Left kidney (tissue), 8 donors: ENCODE results near the gene FBRSL1. TPM values are rescaled to one million over a fixed set of nuclear protein-coding genes. Genes with fewer than 3 reads are reported as not detected.
"Not testable (repeated sequence)": the region's sequence is repeated elsewhere in the genome, so short reads cannot be mapped to it uniquely, and the experiment has no call there.

Experiments used
- DNase-seq: peaks from one replicate; pipeline ENCODE4 v3.0.0-alpha.2; 2013
- long read RNA-seq, 8 donors: transcript quantifications; one replicate each; lab custom pipeline, GENCODE V29; 2026
- polyA plus RNA-seq: library from polyadenylated mRNA; unstranded; fragments of 120-200 nt; gene quantifications from one replicate; pipeline ENCODE4 v1.2.1, GENCODE V29; 2013; ENCODE audit not compliant: insufficient read length

Gene FBRSL1
- 57.7 TPM for polyA plus RNA-seq
- long read RNA-seq, donor 1, partial matches to known transcripts: 31 of 48 reads
- long read RNA-seq, donor 1, other reads (novel, unspliced or antisense): 17 of 48 reads
- long read RNA-seq, donor 2, partial matches to known transcripts: 31 of 33 reads
- long read RNA-seq, donor 2, other reads (novel, unspliced or antisense): 0 of 33 reads
- long read RNA-seq, donor 3, partial matches to known transcripts: 0 of 12 reads
- long read RNA-seq, donor 3, other reads (novel, unspliced or antisense): 11 of 12 reads
- long read RNA-seq, donor 4: 0 reads
- long read RNA-seq, donor 5, partial matches to known transcripts: 0 of 8 reads
- long read RNA-seq, donor 5, other reads (novel, unspliced or antisense): 7 of 8 reads
- long read RNA-seq, donor 6, partial matches to known transcripts: 22 of 23 reads
- long read RNA-seq, donor 6, other reads (novel, unspliced or antisense): 0 of 23 reads
- long read RNA-seq, donor 7, partial matches to known transcripts: 42 of 54 reads
- long read RNA-seq, donor 7, other reads (novel, unspliced or antisense): 12 of 54 reads
- long read RNA-seq, donor 8: 0 reads

DNA sequence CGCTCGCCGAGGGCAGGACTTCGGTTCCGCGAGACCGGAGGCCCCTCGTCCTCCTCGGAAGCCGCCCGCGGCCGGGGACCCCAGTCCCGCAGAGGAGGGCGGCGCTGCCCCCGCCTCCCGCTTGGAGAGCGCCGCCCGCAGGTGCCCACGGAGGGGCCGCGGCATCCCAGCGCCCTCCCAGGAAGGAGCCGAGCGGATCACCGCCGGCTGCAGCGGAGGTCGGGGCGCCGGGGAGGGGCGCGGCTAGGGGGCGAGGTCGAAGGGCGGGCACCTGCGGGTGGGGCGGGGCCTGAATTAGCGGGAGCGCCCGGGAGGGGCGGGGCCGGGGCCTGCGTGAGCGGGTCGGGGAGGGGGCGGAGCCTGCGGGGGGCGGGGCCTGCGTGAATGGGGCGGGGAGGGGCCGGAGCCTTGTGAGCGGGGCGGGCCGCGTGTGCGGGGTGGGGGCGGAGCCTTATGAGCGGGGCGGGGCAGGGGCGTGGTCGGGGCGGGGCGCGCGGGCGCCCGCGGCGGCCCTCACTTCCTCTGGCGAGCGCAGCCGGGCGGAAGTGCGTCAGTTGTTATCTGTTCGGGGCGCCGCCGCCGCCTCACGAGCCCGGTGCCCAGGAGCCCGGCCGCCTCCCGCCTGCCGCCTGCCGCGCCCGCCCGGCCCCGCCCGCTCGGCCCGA is at the start of gene FBRSL1:
FBRSL1 (plus strand) TSS at position 550 of the 665 bp plus-strand sequence.
- DNase-seq: peak; percentile 72

GRCh38 chr12:132440420-132440819 is 49.5 kb upstream of the FBRSL1 start:
- DNase-seq: not testable (repeated sequence)

- no peak for DNase-seq
Measured at GRCh38 chr12:132441871-132442863, 47.8 kb upstream of the FBRSL1 start.

DNA sequence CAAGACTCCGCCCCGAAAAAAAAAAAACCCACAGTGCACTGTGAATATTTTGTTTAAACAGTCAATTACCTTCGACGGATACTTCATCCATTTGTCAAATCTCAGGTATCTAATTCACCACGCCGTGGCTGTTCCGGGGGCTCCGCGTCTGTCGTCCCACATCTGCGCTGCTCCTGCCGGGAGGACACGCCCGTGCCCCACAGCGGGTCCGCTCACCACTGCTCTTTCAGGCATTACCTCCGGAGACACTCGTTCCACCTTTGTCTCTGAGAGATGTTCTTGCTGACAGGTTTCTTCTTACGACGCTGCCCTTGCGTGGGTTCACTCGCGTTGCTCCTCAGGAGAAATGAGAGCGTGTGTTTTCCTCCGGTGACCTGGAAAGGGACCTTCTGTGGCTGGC is 46.9 kb upstream of the FBRSL1 start:
- no peak for DNase-seq

DNA sequence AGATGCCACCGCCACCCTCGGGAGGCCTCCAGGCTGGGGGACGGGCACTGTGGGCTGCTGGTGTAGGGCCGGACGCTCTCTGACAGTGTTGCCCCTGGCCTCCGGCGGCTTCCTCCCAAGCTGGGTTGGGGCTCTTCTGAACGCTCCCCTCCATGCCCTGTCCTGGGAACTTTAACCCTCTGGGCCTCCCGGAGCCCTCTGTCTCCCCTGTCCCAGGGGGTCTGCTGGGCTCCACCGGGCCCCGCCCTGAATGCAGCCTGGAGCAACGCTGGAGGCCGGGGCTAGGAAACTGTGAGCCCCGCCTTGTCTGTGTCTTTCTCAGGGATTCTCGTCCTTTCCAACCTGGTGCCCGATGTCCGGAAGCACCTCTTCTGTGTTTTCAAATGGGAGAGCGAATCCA is 45.7 kb upstream of the FBRSL1 start:
- no peak for DNase-seq

- DNase-seq: no peak
Measured at GRCh38 chr12:132444957-132445883, 44.7 kb upstream of the FBRSL1 start.

DNA sequence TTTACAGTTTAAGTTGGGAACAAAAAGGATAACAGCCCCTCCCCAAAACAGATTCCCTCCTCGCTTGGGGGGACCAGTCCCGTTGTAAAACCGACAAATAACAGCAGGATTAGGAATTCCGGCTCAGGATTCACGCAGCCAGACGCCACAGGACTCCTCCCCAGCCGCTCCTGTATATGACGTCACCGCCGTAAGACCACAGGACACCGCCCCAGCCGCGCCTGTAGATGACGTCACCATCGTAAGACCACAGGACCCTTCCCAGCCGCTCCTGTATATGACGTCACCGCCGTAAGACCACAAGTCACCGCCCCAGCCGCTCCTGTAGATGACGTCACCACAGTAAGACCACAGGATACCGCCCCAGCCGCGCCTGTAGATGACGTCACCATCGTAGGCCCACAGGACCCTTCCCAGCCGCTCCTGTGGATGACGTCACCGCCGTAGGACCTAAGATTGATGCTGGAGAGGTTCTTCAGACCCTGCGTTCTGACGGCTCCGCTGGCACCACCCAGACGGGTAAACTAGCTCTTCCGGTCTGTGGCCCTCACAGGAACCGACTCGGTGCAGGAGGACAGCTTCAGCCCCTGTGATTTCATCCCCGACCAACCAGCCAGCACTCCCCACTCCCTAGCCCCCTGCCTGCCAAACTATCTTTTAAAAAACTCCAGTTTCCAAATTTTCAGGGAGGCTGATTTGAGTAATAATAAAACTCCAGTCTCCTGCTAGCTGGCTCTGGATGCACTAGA is 43.9 kb upstream of the FBRSL1 start:
- DNase-seq: no peak

DNA sequence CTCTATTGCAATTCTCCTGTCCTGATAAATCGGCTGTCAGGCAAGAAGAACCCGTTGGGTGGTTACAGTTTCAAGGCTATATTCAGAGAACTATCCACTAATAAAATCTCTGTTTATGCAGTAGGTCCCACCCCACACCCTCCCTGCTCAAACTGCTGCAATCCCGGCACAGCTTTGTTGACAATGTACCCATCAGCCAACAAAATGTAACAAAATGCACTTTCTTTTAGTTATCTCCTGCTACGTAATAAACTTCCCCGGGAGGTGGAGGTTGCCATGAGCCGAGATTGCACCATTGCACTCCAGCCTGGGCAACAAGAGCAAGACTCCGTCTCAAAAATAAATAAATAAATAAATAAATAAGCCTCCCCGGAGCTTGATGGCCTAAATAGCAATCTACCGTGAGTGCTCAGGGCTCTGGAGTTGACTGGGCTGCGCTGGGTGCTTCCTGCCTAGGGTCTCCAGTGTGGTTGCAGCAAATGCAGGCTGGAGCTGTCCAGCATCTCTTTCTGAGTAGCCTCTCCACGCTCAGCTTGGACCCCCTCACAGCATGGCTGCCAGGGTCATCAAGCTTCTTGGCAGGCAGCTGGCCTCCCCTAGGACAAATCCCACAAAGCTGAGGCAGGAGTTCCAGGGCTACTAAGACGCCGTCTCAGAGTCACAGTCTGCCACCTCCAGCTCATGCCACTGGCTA is 43.2 kb upstream of the FBRSL1 start:
- no peak for DNase-seq

GRCh38 chr12:132447327-132447720 is 42.6 kb upstream of the FBRSL1 start:
- DNase-seq: no peak

GRCh38 chr12:132447731-132448462 is 42.1 kb upstream of the FBRSL1 start:
- DNase-seq: no peak

DNA sequence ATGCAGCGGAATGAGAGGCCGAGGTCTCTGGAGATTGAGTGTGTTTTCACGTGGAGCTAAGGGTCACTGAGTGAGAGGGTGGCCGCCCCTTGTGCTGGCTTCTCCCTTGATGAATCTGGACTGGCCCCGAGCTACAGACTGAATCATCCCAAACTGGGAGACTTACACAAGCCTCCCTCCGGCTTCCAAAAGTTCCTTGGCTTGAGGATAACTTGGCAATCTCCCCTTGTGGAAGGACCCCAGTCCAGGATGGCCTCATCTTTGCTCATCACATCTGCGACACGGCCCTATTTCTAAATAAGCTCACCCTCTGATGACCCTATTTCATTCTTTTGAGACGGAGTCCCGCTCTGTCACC is 41.5 kb upstream of the FBRSL1 start:
- DNase-seq: no peak

- no peak for DNase-seq
Measured at GRCh38 chr12:132449565-132450417, 40.2 kb upstream of the FBRSL1 start.

- no peak for DNase-seq
Measured at GRCh38 chr12:132450418-132451171, 39.4 kb upstream of the FBRSL1 start.

DNA sequence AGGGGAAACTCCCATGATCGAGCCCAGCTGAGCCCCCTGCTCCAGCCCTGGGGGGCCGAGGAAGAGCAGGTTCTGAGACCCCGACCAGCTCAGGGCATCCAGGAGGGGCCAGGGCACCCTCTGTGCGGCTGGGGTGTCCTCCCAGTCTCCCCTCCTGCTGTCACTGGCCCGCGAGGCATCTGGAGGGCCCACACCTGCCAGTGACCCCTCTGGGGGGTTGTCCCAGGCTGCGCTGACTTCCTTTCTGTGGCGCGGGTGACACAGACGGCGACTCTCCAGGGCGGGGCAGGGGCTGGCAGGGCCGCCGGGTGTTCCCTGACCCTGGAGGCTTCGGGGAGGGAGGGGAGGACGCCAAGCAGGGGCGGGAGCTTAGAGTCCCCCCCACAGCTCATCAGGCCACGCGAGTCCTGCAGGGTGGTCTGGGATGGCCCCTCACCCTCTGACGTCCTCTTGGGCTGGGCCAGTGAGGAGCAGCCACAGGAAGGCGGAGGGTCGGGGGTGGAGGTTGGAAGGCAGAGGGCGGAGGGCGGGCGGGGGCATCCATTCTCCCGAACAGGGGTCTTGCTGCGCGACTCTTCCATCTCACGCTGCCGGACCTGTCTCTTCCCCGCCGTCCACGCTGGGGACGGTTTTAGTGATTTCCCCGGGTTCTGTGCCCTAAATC is 38.6 kb upstream of the FBRSL1 start:
- no peak for DNase-seq

GRCh38 chr12:132451836-132452195 is 38.1 kb upstream of the FBRSL1 start:
- no peak for DNase-seq

GRCh38 chr12:132452596-132453350 is 37.2 kb upstream of the FBRSL1 start:
- no peak for DNase-seq
